Neural progenitor cell (in vitro differentiated cells): ENCODE measurements around the gene HNRNPAB.

Experiments used
- CTCF ChIP-seq: fragments of 200-600 bp; sonication (generic); IDR thresholded peaks from 2 replicates; pipeline ENCODE4 v1.5.1; 2017; ENCODE audit warnings: antibody characterized with exemption, mild to moderate bottlenecking
- EZH2 ChIP-seq: fragments of 200-600 bp; sonication (generic); IDR thresholded peaks from 2 replicates; pipeline ENCODE4 v1.6.1; 2017; ENCODE audit warnings: antibody characterized with exemption, mild to moderate bottlenecking, moderate library complexity

- no peak for TF ChIP-seq CTCF
- no peak for TF ChIP-seq EZH2
These were observed 41.1 kb downstream of the HNRNPAB start for GRCh38 chr5:178245389-178245788.
